SIG-M5 treated with dmso at 0.1 percent for 504 hours (cell line): Measurements from ENCODE around the gene KRT2.

Source experiments
- DNase-seq: peaks from one replicate; lab custom pipeline; 2025; ENCODE audit not compliant: unreplicated experiment; lab: John Stamatoyannopoulos, UW

Gene KRT2

DNA sequence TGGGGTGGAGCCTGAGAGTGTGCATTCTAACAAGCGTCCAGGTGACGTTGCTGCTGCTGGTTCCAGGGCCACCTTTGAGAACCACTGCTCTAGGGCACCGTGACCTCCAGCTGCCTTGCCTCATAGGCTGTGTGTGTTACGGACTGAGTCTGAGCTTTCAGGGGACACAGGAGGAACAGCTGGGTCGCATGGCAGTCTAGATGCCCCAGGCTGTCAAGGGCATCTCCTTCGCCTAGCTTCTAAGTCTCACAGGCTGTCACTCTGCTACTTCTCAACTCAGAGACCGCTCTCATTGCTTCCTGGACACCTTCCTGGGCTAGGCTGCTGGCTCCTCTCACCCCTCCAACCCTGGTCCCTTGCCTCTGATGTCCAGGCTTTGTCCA is 34.6 kb downstream of the KRT2 start:
- DNase-seq = no peak

GRCh38 chr12:52616680-52617402 is 35.2 kb downstream of the KRT2 start:
- no peak for DNase-seq

- DNase-seq = no peak
Observed at GRCh38 chr12:52615912-52616311, 36.1 kb downstream of the KRT2 start.

GRCh38 chr12:52615208-52615868 is 36.7 kb downstream of the KRT2 start:
- peak; percentile 19 for DNase-seq

DNA sequence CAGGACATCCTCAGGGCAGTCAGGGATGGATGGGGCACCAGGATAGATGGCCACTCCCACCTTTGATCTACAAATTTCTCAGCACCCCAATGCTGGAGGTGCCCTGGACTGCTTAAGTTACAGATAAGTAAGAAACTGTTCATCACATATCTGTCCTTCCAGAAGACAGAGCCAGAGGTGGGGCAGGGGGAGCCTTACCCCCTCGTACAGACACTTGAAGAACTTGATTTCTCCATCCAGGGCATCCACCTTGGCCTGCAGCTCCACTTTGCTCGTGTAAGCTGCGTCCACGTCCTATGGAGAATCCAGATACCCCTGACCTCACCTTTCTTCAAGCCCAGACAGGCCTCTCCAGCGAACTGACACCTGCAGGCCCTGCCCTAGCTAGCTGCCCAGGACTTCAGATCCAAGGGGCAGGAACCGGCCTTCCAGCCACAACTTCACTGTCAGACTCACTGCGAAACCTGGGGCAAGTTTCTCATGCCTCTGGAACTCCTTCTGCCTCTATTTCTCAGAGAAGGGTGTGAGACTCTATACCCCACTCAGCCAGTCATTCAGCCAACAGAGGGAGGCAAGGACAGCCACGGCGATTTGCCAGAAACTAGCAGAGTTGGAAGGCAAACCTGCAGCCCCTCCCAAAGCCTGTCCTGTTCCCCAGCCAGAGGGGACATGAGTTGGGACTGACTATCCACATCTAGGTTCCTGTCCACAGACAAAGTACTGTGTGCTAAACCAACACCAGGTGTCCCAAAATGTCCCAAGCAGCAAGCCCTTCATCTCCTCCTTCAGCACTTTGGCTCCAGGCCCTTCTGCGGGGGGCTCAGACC is 37.4 kb downstream of the KRT2 start:
- DNase-seq = no peak

DNA sequence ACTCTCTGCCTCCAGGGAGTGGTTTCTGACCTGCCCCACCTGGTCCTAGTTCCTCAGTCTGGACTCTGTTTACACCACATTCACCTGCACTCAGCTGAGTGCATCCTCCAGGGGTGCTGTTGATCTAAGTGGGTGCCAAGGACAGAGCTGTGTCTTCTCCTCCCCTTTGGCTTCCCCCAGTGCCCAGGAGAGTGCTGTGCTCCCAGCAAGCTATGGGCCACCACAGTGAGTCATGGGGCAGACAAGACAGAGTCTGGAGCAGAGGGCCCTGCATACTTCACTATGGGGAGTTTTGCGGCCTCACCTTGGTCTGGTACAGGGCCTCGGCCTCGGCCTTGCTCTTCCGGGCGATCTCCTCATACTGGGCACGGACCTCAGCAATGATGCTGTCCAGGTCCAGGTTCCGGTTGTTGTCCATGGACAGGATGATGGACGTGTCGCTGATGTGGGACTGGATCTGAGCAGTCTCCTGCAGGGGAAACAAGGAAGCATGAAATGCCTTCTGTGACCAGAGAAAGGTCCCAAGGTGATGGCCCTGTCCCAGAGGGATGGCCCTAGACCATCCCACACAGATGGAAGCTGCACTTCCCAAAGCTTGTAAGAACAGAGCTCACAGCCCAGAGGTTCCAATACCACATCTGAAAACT is 38.5 kb downstream of the KRT2 start:
- no peak for DNase-seq

DNA sequence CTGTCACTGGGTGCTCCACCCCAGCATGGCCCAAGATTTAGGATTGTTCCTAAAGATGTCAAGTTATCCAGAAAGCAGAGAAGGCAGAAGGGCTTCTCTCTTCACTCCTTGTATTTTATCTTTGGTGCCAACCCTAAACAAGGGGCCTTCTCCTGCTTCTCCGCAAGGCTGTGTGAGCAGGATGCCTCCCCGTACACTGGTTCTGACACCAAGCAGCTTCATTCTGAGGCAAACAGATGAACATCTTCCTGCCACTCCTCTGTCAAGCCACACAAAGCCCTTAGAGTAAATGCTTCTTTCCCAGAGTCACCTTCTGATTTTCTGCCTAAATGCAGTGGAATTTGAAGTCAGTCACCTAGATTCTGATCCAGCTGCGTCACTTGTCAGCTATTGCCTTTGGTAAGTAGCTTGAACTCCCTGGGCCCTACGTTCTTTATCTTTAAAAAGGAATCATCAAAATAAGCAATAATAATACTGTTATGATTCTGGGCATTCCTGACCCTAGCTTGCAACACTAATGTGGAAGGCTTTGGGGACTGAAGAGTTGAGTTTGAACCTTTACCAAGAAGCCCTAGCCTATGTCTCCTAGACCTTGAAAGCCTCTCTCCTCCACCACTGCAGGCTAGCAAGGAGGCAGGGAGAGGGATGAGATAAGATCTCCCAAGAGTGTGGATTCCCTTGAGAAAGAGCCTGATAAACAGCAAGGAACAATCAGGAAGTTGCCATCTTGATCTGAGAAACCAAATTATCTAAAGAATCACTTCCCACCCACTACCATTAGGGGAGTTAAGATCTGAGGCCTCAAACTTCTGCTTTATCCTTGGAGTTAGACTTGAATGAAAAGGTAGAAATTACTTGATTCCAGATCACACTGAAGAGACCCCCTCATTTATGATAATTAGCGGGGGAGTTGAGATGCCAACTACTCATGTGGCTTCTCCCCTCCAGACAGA is 39.3 kb downstream of the KRT2 start:
- no peak for DNase-seq

DNA sequence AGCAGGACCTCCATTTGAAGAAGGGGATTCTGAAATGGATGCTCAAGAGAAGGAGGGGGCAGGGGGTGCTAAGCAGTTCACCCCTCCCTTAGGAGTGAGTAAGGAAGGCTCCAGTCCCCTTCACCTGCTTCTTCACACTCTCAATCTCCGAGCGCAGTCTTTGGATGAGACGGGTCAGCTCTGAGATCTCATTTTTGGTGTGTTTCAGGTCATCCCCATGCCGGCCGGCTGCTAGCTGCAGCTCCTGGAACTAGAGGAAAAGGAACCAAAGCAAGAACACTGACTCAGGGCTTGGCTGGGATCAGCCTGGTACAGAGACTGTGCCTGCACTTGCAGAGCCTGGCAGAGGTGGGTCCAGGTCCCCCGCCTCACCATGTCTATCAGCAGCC is 40.9 kb downstream of the KRT2 start:
- no peak for DNase-seq

DNA sequence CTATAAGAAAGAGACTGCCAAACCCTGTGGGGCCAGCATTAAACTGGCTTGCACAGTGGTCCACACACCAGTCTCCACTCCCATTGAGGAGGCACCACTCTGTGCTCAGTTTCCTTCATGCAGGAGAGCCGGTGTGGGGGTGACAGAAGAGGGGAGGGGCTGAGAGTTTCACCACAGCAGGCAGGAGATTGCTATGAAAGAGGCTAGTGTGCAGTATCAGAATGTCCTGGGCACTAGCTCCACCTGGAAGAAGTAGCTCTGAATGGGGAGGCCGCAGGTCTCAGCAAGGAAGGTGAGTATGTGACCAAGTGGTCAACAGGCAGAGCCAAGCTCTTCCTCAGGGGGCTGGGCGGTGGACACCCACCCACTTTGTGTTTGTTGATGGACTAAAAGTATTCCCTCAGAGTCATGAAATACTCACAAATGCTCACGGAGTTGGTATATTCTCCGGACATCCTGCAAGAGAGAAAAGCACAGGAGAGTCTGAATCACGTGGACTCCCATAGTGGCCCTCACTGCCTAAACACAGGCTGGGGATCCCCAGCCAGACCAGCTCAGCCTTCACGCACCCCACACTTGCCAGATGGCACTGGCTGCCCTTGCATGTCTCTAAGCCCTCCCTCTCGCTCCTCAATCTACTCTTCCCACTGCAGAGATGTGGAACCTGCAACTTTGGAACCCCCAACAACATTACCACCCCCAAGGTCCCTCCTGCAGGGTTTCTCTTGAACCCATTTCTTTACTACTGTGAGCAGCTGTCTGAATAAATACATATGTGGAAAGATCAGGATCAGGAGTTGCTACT is 43.0 kb downstream of the KRT2 start:
- DNase-seq = no peak

- no peak for DNase-seq
Observed at GRCh38 chr12:52608161-52608560, 43.9 kb downstream of the KRT2 start.

DNA sequence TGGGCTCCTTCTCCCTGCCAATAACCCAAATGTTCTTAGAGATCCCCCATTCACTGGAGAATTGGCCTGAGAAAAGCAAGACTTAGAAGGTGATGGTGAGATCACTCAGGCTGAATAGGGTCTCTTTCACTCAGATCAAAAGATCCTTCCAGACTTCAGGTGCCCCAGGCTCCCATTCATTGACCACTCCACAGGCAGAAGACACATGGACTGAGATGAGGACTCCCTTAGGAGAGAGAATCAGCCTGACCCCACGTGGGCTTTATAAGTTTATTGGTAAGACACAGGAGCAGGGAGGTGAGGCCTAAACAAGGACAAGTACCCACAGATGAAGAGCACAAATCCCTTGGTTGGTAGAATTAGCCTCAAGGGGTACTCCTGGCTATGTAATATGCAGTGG is 44.7 kb downstream of the KRT2 start:
- no peak for DNase-seq

DNA sequence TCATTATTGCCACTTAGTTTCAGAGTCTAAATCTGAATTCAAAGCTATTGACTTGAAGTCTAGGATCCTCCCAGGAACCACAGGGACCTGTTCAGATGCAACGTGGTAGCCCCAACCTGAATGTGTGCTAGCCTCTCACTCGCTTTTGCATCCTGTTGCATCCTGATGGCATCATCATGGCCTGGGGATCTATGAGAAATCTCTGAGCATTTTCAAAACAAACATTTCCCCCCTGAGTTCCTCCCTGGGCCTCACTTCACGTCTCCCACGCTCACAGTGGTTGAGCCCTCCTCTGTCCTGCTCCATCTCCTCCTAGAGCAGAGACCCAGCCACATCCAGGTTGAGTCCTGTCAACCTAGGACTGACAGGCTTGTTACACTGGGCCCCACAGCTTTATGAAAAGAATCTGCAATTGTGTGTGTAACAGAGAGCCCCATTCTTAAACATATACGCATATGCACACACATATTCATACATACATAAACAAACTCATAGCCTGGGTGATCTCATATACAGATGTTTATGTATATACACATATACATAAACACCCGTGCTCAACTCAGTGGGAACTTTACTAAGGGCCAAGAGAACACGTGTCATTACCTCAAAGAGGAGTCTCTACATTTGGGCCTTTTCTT is 45.3 kb downstream of the KRT2 start:
- DNase-seq = no peak

GRCh38 chr12:52606096-52606495 is 45.9 kb downstream of the KRT2 start:
- DNase-seq = no peak

GRCh38 chr12:52605542-52605941 is 46.5 kb downstream of the KRT2 start:
- DNase-seq = no peak

GRCh38 chr12:52604859-52605258 is 47.2 kb downstream of the KRT2 start:
- no peak for DNase-seq

GRCh38 chr12:52603314-52603713 is 48.7 kb downstream of the KRT2 start:
- no peak for DNase-seq

DNA sequence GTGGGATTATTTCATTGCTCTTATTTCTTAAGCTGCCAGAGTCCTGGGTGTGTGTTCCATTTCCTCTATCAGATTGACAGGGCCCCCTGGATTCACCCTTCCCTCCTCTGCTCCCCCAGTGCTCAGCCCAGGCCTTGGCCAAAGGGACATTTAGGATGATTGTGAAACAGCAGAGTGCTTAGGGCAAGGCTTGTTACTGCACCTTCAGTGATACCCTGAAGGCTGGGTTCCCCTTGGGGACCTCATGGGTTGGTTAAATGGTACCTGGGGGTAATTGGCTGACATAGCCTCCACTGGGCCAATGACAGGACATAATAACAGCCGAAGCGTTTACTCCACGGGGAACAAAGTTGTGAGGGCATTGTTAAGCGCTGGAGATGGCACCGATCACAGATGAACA is 49.5 kb downstream of the KRT2 start:
- DNase-seq = no peak

- no peak for DNase-seq
Observed at GRCh38 chr12:52601671-52602070, 50.3 kb downstream of the KRT2 start.

GRCh38 chr12:52600941-52601481 is 51.0 kb downstream of the KRT2 start, which contains the start of gene KRT72:
Gene KRT72 (minus strand): TSS chr12:52601463. CDS start chr12:52601452, 11 bp downstream.
- no peak for DNase-seq
